ENCODE data around the gene ZNF839.
"Not testable (repeated sequence)": the region's sequence is repeated elsewhere in the genome, so short reads cannot be mapped to it uniquely, and the experiment has no call there.

The ZNF839 gene

GRCh38 chr14:102321456-102322422 lies 2.2 kb downstream of the ZNF839 start:
- DNase-seq (ENCODE audit: low spot score) = no peak
- TF ChIP-seq CTCF (IDR thresholded peaks at IDR 0.05; ENCODE audit: extremely low read depth, missing control alignments) = no peak

GRCh38 chr14:102323102-102323501 lies 3.6 kb downstream of the ZNF839 start:
- TF ChIP-seq CTCF (IDR thresholded peaks at IDR 0.05; ENCODE audit: extremely low read depth, missing control alignments) = peak; percentile 3
- DNase-seq (ENCODE audit: low spot score) = no peak

GRCh38 chr14:102325791-102326345 lies 6.3 kb downstream of the ZNF839 start:
- no peak for DNase-seq (ENCODE audit: low spot score)
- no peak for TF ChIP-seq CTCF (IDR thresholded peaks at IDR 0.05; ENCODE audit: extremely low read depth, missing control alignments)

- no peak for TF ChIP-seq CTCF (IDR thresholded peaks at IDR 0.05; ENCODE audit: extremely low read depth, missing control alignments)
These were observed 7.0 kb downstream of the ZNF839 start for GRCh38 chr14:102326583-102326982.

GRCh38 chr14:102329381-102329780 lies 9.8 kb downstream of the ZNF839 start:
- not testable (repeated sequence) for DNase-seq (ENCODE audit: low spot score)

More at GRCh38 chr14:102326583-102326982, 7.0 kb downstream of the ZNF839 start:
- no peak for DNase-seq (ENCODE audit: low spot score)

- no peak for DNase-seq (ENCODE audit: low spot score)
- TF ChIP-seq CTCF (IDR thresholded peaks at IDR 0.05; ENCODE audit: extremely low read depth, missing control alignments) = no peak
These were observed 11.3 kb downstream of the ZNF839 start for GRCh38 chr14:102330806-102331205.

GRCh38 chr14:102333390-102333789 lies 13.8 kb downstream of the ZNF839 start:
- no peak for TF ChIP-seq CTCF (IDR thresholded peaks at IDR 0.05; ENCODE audit: extremely low read depth, missing control alignments)

More at GRCh38 chr14:102333390-102333789, 13.8 kb downstream of the ZNF839 start:
- no peak for DNase-seq (ENCODE audit: low spot score)
